Measurements from ENCODE around the gene YPEL2. TPM values are rescaled to one million over a fixed set of nuclear protein-coding genes. Genes with fewer than 3 reads are reported as not detected.
"Not testable (repeated sequence)": the region's sequence is repeated elsewhere in the genome, so short reads cannot be mapped to it uniquely, and the experiment has no call there.

YPEL2 gene, protein sequence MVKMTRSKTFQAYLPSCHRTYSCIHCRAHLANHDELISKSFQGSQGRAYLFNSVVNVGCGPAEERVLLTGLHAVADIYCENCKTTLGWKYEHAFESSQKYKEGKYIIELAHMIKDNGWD
- total RNA-seq (2021; fragmentation: NEBNext Ultra II Directional; extraction: Animal tissue kit (Norgen Biotek cat#: 25700)) = 1 to 10 TPM; 2.9 to 8.8 (median 4.6) TPM
- long read RNA-seq, full-length matches to known transcripts = 7 of 9 reads
- long read RNA-seq, partial matches to known transcripts = 0 of 9 reads
- long read RNA-seq, other reads (novel, unspliced or antisense) = 2 of 9 reads

DNA sequence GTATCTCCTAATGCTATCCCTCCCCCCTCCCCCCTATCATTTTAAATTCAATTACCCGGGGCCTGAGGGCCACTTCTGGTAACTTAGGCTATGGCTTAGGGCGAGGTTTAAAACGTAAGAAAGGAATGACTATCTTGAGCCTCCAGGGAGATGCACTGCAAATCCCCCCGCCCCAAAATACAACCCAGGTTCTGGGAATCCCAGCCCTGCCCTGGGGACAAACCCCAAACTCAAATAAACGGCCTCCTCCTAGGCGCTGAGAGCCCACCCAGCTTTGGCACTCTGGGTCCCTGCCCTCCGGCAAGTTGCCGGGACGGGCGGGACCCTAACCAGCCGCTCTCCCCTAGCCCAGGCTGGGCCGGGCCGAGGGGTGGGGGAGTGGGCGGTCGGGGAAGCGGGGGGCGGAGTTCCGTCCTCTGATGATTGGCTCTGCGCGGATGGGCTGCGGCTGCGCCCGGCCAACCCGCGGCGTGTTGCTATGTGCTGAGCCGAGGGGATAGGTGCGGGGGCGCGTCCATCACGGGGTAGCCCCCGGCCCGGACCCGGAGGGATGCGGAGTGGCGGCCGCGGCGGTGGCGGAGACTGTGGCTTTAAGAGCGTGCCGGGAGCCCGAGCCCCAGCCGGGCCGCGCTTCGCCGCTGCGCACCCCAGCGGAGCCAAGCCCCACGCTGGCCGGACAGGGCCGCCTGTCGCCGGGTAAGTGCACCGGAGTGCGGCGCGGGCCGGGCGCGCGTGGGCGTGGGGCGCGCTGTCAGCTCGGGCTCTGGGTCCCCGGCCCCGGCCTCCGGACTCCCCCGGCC, at the start of gene YPEL2:
Gene YPEL2 (plus strand): TSS at position 527 of the 800 bp plus-strand sequence. CDS start 21,755 bp downstream, outside the sequence.
- peak; percentile 87 for DNase-seq
- TF ChIP-seq, protein P1, sequence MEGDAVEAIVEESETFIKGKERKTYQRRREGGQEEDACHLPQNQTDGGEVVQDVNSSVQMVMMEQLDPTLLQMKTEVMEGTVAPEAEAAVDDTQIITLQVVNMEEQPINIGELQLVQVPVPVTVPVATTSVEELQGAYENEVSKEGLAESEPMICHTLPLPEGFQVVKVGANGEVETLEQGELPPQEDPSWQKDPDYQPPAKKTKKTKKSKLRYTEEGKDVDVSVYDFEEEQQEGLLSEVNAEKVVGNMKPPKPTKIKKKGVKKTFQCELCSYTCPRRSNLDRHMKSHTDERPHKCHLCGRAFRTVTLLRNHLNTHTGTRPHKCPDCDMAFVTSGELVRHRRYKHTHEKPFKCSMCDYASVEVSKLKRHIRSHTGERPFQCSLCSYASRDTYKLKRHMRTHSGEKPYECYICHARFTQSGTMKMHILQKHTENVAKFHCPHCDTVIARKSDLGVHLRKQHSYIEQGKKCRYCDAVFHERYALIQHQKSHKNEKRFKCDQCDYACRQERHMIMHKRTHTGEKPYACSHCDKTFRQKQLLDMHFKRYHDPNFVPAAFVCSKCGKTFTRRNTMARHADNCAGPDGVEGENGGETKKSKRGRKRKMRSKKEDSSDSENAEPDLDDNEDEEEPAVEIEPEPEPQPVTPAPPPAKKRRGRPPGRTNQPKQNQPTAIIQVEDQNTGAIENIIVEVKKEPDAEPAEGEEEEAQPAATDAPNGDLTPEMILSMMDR (IDR thresholded peaks at IDR 0.05) = no peak
- Mint-ChIP-seq H3K9me3 (no peaks in the 10 kb centered on the region), H3K4me3 (peak within 1 kb of the TSS; percentile 92), H3K27me3 (ENCODE audit: insufficient read depth) (peaks cover 4% of the 10 kb centered on the region; the same call in 1 of the 2 replicates), H3K4me1 (ENCODE audit: low read depth) (peaks cover 49% of the 10 kb centered on the region), H3K36me3 (ENCODE audit: low read depth) (no peaks in the 10 kb centered on the region), H3K27ac (peak within 1 kb of the TSS; percentile 60; the same call in 1 of the 2 replicates)

DNA sequence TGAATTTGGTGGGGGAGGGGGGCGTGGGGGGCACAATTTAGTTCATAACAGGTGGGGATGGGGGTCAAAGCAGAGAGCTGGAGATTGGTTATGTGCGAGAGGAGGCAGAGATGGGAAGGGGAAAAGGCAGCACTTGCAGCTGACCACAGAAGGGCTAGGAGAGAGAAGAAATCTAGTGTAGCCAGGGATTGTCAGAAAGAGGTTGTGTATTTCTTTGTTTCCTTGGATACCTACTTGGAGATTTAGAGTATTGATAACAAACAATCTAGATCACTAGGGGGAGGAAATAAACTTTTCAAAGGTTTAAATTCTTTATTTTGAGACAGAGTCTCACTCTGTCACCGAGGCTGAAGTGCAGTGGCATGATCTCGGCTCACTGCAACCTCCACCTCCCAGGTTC, 47.1 kb upstream of the YPEL2 start:
- TF ChIP-seq, protein P1 (IDR thresholded peaks at IDR 0.05) = no peak
- Mint-ChIP-seq H3K4me1 (ENCODE audit: low read depth) (peaks cover 5% of the 10 kb centered on the region), H3K36me3 (ENCODE audit: low read depth) (0 out of 2 replicates have a peak, but pooled peaks cover 4% of the 10 kb centered on the region), H3K27me3 (ENCODE audit: insufficient read depth) (peaks cover 12% of the 10 kb centered on the region), H3K9me3 (no peaks in the 10 kb centered on the region), H3K4me3 (no peak overlapping the region), H3K27ac (no peak overlapping the region)
- no peak for DNase-seq

DNA sequence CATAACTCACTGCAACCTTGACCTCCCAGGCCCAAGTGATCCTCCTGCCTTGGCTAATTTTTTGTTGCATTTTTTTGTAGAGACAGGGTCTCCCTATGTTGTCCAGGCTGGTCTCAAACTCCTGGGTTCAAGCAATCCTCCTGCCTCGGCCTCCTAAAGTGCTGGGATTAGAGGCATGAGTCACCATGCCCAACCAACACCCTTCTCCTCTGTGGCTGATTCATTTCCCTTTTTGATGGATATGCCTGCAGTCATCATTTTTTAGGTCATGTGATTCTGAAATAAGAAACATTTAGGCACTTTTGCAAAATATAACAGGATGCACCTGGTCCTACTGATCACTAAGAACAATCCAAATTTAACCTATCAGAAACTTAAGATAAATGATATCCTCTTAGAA, 44.0 kb upstream of the YPEL2 start:
- 0 out of 2 replicates have a peak, but pooled peaks cover 1% of the 10 kb centered on the region for H3K36me3 Mint-ChIP-seq (ENCODE audit: low read depth)
- peaks cover 10% of the 10 kb centered on the region for H3K27me3 Mint-ChIP-seq (ENCODE audit: insufficient read depth)
- H3K9me3 Mint-ChIP-seq = no peaks in the 10 kb centered on the region
- H3K4me3 Mint-ChIP-seq = no peak overlapping the region
- TF ChIP-seq, protein P1 (IDR thresholded peaks at IDR 0.05) = no peak
- no peak for DNase-seq
- H3K27ac Mint-ChIP-seq = no peak overlapping the region
- H3K4me1 Mint-ChIP-seq (ENCODE audit: low read depth) = peaks cover 5% of the 10 kb centered on the region

DNA sequence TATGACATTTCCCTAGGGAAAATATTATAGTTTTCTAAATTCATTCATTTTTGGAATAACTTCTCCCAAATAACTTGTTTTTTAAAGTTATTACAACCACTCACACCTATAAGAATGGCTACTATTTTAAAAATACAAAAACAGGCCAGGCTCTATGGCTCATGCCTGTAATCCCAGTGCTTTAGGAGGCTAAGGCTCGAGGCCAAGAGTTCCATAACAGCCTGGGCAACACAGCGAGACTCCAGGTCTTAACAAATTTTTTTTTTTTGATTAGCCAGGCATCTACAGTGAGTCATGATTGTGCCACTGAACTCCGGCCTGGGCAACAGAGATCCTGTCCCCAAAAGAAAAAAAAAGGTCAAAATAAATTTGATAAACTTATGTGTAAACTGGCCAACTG, 43.6 kb upstream of the YPEL2 start:
- H3K9me3 Mint-ChIP-seq = no peaks in the 10 kb centered on the region
- H3K4me3 Mint-ChIP-seq = no peak overlapping the region
- H3K4me1 Mint-ChIP-seq (ENCODE audit: low read depth) = peaks cover 5% of the 10 kb centered on the region
- H3K27ac Mint-ChIP-seq = no peak overlapping the region
- TF ChIP-seq, protein P1 (IDR thresholded peaks at IDR 0.05) = no peak
- H3K27me3 Mint-ChIP-seq (ENCODE audit: insufficient read depth) = peaks cover 10% of the 10 kb centered on the region; the same call in 1 of the 2 replicates
- DNase-seq = no peak
- H3K36me3 Mint-ChIP-seq (ENCODE audit: low read depth) = no peaks in the 10 kb centered on the region

DNA sequence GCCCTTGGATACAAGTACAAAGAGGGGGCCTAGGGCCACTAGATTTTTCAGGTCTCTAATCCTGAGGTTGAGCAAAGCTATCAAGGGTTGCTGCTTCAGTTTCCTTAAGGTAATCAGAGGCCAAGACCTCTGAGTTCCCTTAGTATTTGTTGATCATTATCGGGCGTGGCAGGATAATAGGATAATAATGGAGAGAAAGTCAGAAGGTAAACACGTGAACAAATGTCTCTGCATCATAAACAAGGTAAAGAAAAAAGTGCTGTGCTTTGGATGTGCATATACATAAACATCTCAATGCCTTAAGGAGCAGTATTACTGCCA, 41.5 kb upstream of the YPEL2 start:
- Mint-ChIP-seq H3K36me3 (ENCODE audit: low read depth) (no peaks in the 10 kb centered on the region), H3K9me3 (no peaks in the 10 kb centered on the region), H3K27me3 (ENCODE audit: insufficient read depth) (peaks cover 12% of the 10 kb centered on the region; the same call in 1 of the 2 replicates), H3K4me3 (no peak overlapping the region), H3K27ac (no peak overlapping the region), H3K4me1 (ENCODE audit: low read depth) (peaks cover 5% of the 10 kb centered on the region)
- TF ChIP-seq, protein P1 (IDR thresholded peaks at IDR 0.05) = no peak
- no peak for DNase-seq

DNA sequence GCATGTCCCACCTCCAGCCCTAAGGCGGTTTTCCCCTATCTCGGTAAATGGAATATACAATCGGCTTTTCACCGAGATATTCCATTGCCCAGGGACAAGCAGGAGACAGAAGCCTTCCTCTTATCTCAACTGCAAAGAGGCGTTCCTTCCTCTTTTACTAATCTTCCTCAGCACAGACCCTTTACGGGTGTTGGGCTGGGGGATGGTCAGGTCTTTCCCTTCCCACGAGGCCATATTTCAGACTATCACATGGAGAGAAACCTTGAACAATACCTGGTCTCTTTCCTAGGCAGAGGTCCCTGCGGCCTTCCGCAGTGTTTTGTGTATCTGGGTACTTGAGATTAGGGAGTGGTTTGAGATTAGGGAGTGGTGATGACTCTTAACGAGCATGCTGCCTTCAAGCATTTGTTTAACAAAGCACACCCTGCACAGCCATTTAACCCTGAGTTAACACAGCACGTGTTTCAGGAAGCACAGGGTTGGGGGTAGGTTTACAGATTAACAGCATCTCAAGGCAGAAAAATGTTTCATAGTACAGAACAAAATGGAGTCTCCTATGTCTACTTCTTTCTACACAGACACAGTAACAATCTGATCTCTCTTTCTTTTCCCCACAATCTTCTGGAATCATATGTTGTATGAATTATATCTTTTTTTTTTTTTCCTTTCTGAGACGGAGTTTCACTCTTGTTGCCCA, 41.0 kb upstream of the YPEL2 start:
- H3K4me1 Mint-ChIP-seq (ENCODE audit: low read depth); DNase-seq; H3K27ac Mint-ChIP-seq; H3K9me3 Mint-ChIP-seq; H3K36me3 Mint-ChIP-seq (ENCODE audit: low read depth); H3K4me3 Mint-ChIP-seq: not testable (repeated sequence)
- peaks cover 12% of the 10 kb centered on the region for H3K27me3 Mint-ChIP-seq (ENCODE audit: insufficient read depth)

Measured in HFFc6 (cell line).